Psoas muscle (tissue), 8 donors: ENCODE measurements around the gene HEXIM1. TPM values are rescaled to one million over a fixed set of nuclear protein-coding genes. Genes with fewer than 3 reads are reported as not detected.
A peak's percentile ranks its signal among the peaks of the same experiment; 100 is the strongest.

Experiments used
- ATAC-seq, 4 donors: fragments of 200-7000 bp; cut with Tn5 transposase; one replicate each; pipeline ENCODE4 v1.9.1; 2020; ENCODE audit warnings: moderate library complexity in 3 of 4, mild to moderate bottlenecking in 2 of 4
- DNase-seq, 2 donors: peaks; one replicate each; pipeline ENCODE4 v3.0.0-alpha.2; 2020
- H3K27ac ChIP-seq: fragments of 200-600 bp; one replicate; pipeline ENCODE4 v1.8.0; 2022
- H3K27me3 ChIP-seq, 3 donors: fragments of 200-600 bp in 1 of 3; one replicate each; pipeline versions ENCODE4 v1.6.1 to v1.8.0; 2013 to 2022; ENCODE audit warnings: low read length in 2 of 3, mild to moderate bottlenecking in 2 of 3, moderate library complexity in 1 of 3; ENCODE audit not compliant: insufficient read depth in 3 of 3
- H3K36me3 ChIP-seq, 2 donors: fragments of 200-600 bp in 1 of 2; one replicate each; pipeline versions ENCODE4 v1.6.1 to v1.8.0; 2013 to 2022; ENCODE audit warnings: low read depth in 1 of 2, mild to moderate bottlenecking in 1 of 2, moderate library complexity in 1 of 2; ENCODE audit not compliant: insufficient read depth in 1 of 2
- H3K4me1 ChIP-seq: fragments of 200-600 bp; one replicate; pipeline ENCODE4 v1.8.0; 2022
- H3K4me3 ChIP-seq: fragments of 200-600 bp; one replicate; pipeline ENCODE4 v1.8.0; 2022; ENCODE audit warnings: mild to moderate bottlenecking
- H3K9me3 ChIP-seq: fragments of 200-600 bp; one replicate; pipeline ENCODE4 v1.8.0; 2022
- CTCF ChIP-seq: fragments of 200-600 bp; IDR thresholded peaks from one replicate; pipeline ENCODE4 v1.8.0; 2022; ENCODE audit warnings: antibody characterized with exemption
- WGBS, 3 donors: extraction: QIAGEN DNeasy Blood & Tissue Kit; methylation state at CpG; one replicate each; pipeline versions ENCODE4 v1.1.6 to v1.1.7; 2013; 5-methylcytosine and 5-hydroxymethylcytosine counted together
- intact Hi-C, 2 donors: fragments of 100-400 bp; cut with DNase I; formaldehyde crosslinking; loops; one replicate each; pipeline versions ENCODE4 v1.11.0 to v1.14.2; 2022
- polyA plus RNA-seq, 3 donors: library from polyadenylated mRNA; stranded (reverse); fragments of 200-250 nt; gene quantifications; one replicate each; pipeline ENCODE4 v1.2.3, GENCODE V29; 2013
- total RNA-seq, 4 donors: library from RNA; stranded (reverse); fragmentation: NEBNext Ultra II Directional in 2 of 4; extraction: Animal tissue kit (Norgen Biotek cat#: 25700) in 2 of 4; gene quantifications; one replicate each; pipeline versions ENCODE4 v1.2.1 to v1.2.4, GENCODE V29; 2021 to 2023
- donor health status: healthy with polysubstance abuse.
- donor health status: DM: no; HTN: no; CAD: no; lungs with moderate emphysema.
- donor health status: Bipolar disorder and iron deficiency.
- donor health status: healthy.
- donor health status: DM: yes; HTN: yes; CAD: no.
- donor health status: DM: no; HTN: no; CAD: no.
- donor health status: DM: no; HTN: no; CAD: no.
- donor health status: DM: yes; HTN: yes; CAD: no.

HEXIM1 gene
- total and polyA plus RNA-seq, 7 donors: 9.5 to 127 (median 29.2) TPM

DNA sequence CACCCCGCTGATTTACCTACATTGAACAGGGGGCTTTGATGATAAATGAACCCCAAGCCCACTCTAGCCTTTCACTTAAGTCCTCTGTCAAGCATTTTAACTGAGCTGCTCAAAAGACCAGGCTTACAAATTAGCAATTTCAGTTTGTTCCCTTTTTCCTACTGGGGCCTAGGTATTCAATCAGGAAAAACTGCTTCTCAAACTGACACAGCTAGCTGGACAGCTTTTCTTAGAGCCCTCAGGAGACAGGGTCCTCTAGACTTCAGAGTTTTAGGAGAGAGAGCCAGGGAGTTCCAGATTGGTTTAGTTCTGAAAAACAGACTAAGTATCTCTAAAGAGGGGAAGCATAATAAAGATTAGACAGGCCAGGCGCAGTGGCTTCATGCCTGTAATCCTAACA is 7.2 kb downstream of the HEXIM1 start:
- Histone ChIP-seq H3K4me1 (peaks cover 61% of the 10 kb centered on the region), H3K4me3 (no peak overlapping the region), H3K27ac (peak overlapping the region; percentile 65), H3K9me3 (no peaks in the 10 kb centered on the region), H3K36me3 (no peaks in the 10 kb centered on the region), H3K27me3 (no peaks in the 10 kb centered on the region)
- TF ChIP-seq CTCF: no peak
- no peak for DNase-seq
- intact Hi-C loops: no loop called here
- ATAC-seq: no peak
- 92 to 98% (median 98%) methylated on average over 2 of the region's 2 CpGs for WGBS, 3 donors

DNA sequence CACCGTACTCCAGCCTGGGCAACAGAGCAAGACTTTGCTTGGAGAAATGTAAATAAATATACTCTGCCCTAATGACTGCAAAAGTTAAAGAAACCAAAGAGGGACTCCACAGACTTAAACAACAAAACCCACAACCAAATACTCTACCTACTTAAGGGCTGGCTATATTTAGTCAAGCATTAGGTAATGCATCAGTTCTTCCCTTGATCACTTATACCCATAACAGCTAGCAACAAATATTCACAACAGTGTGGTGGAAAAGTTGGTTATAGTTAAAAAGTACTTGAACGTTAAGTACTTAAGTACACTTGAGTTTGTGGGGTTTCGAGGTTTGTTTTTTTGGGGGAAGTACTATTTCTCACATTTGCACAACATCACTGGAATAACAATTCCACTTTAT is 8.0 kb downstream of the HEXIM1 start:
- H3K9me3 ChIP-seq: no peaks in the 10 kb centered on the region
- H3K36me3 ChIP-seq: no peaks in the 10 kb centered on the region
- H3K4me1 ChIP-seq: peaks cover 53% of the 10 kb centered on the region
- peak overlapping the region; percentile 65 for H3K27ac ChIP-seq
- no peak for TF ChIP-seq CTCF
- 95% methylated on average over 3 of the region's 3 CpGs for WGBS, 3 donors
- no peaks in the 10 kb centered on the region for H3K27me3 ChIP-seq
- ATAC-seq (no peak), DNase-seq (no peak)
- H3K4me3 ChIP-seq: no peak overlapping the region
- intact Hi-C loops: no loop called here

- Histone ChIP-seq H3K4me3 (peak overlapping the region; percentile 82), H3K27ac (peak overlapping the region; percentile 100), H3K27me3 (no peaks in the 10 kb centered on the region), H3K9me3 (no peaks in the 10 kb centered on the region), H3K4me1 (peaks cover 46% of the 10 kb centered on the region), H3K36me3 (peaks cover 0 to 29% of the 10 kb centered on the region in 2 donors)
- 0 to 1% (median 0%) methylated on average over 39 to 48 of the region's 48 CpGs for WGBS, 3 donors
- ATAC-seq (peak; percentile 66 to 82 (median 73)), DNase-seq (peak; percentile 78 to 88)
- TF ChIP-seq CTCF: peak; percentile 17
- intact Hi-C loops: loop anchor here (1.0 kb wide), 1 partner anchor 11 kb away; no protein-coding TSS in a partner anchor
These were observed 12.4 kb downstream of the HEXIM1 start for GRCh38 chr17:45160447-45161287.

GRCh38 chr17:45161288-45162024 is 13.2 kb downstream of the HEXIM1 start, which contains the start of gene HEXIM2:
TSS of gene HEXIM2 (plus strand) at chr17:45161875. CDS start at chr17:45162794, 919 bp downstream.
- Histone ChIP-seq H3K36me3 (peaks cover 0 to 36% of the 10 kb centered on the region in 2 donors), H3K4me1 (peaks cover 40% of the 10 kb centered on the region), H3K27me3 (no peaks in the 10 kb centered on the region), H3K9me3 (no peaks in the 10 kb centered on the region), H3K4me3 (peak within 1 kb of the TSS; percentile 82), H3K27ac (peak within 1 kb of the TSS; percentile 100)
- no peak for TF ChIP-seq CTCF
- ATAC-seq: peak; percentile 90 to 96 (median 93)
- DNase-seq: peak; percentile 97 to 99
- intact Hi-C loops: loop anchor here (1.0 kb wide), 1 partner anchor 12 kb away; no protein-coding TSS in a partner anchor
- whole genome bisulfite sequencing, 3 donors: 0% methylated on average over 46 to 53 of the region's 53 CpGs
